ENCODE data around the gene ELOVL2.

DNA sequence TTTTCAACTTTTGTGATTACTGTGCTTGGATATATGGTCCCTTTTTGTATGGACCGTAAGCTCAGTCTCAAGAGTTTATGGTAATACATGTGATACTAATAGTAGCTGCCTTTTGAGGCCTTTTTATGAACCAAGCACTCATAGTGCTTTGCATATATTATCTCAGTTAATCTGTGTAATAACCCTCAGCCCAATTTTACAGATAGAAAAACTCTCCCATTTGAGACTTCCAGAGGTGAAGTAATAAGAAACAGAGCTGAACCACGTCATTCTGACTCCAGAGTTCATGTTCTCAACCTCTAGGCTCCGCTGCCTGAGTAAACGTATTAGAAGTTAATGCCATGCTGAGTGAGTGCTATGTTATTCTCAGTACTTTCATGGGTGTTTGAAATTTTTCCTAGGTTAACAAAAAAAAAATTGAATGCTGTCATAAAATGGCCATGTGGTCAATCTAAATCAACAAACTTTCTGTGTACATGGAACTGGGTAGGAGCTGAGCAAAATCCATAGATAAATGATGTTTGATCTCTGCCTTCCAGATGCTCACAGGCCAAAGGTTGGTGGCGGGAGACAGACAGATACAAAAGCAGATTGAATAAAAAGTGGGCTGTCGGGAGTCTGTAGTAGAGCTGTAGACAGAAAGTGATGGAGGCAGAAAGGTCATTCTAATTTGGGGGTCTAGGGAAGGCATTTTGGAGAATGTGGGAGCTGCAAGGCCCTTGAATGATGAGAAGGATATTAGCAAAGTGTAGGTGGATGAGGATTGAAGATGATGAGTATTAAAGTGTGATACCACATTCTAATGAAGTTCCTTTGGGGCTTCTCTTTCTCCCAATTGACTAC lies 22.6 kb upstream of the ELOVL2 start:
- TF ChIP-seq CTCF (IDR thresholded peaks at IDR 0.05) (no peak), POLR2AphosphoS5 (IDR thresholded peaks at IDR 0.05) (no peak)
